Cardiac fibroblast (primary cell): ENCODE results near the gene FXYD5.

Experiments
- DNase-seq, 2 donors: peaks; one replicate each; pipeline versions ENCODE4 v3.0.0 to v3.0.0-alpha.2; 2010; ENCODE audit warnings: low read depth in 2 of 2
- H3K4me3 ChIP-seq, 2 donors: replicated peaks in 1 of 2; 1 replicate in 1 of 2; 2 replicates in 1 of 2; pipeline ENCODE4 v1.5.1; 2011; ENCODE audit warnings: low read depth in 2 of 2, low read length in 2 of 2, mild to moderate bottlenecking in 2 of 2, moderate library complexity in 1 of 2
- CTCF ChIP-seq: IDR thresholded peaks from one replicate; pipeline ENCODE4 v1.5.1; 2011; ENCODE audit warnings: low read depth, mild to moderate bottlenecking, low read length, inconsistent platforms

Gene FXYD5

GRCh38 chr19:35143231-35143715 lies 11.3 kb upstream of the FXYD5 start, which contains the start of gene FXYD7:
TSS of gene FXYD7 (plus strand) at chr19:35143255. CDS start at chr19:35143334, 79 bp downstream.
- no peak for TF ChIP-seq CTCF
- H3K4me3 ChIP-seq: no peak within 1 kb of the TSS
- no peak for DNase-seq

- DNase-seq: no peak
Observed at GRCh38 chr19:35143818-35144217, 10.7 kb upstream of the FXYD5 start.

GRCh38 chr19:35144259-35144599 lies 10.3 kb upstream of the FXYD5 start:
- no peak overlapping the region for H3K4me3 ChIP-seq
- TF ChIP-seq CTCF: no peak
- DNase-seq: no peak

More at GRCh38 chr19:35143818-35144217, 10.7 kb upstream of the FXYD5 start:
- no peak for TF ChIP-seq CTCF
- H3K4me3 ChIP-seq: no peak overlapping the region

DNA sequence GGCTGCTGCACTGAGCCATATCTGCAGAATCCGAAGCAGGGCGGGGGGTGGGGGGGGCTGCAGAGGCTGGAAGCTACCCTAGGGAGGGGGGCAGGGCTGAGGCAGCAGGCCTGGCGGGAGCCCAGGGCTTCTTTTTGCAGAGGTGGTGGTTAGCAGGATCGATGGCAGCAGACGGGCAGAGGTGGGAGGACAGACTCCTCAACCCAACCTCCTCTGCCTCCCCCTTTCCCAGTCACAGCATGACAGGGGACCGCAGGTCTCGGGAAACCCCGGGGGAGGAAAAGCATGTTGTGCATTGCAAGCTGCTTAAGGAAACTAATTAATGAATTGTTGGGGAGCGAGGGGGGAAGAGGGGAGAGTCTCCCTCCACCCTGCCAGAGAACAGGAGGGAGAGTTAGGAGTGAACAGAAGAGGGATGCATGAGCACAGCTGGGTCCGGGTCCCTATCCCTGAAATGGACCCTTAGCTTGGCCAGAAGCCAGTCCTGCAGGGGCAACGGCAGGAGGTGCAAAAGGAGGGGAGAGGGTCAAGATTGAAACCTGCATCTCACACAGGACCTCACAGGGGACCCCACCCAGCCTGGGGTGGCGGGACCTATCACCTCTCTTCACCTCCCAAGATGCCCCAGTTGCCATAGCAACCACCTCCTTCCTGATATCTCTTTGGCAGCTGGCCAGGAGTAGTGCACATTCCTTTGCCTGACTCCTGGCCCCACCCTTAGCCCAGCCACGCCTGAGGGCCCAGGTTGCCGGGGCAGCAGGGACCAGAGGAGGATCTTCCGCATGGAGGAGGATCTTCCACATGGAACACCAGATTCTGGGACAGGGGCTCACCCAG lies 9.7 kb upstream of the FXYD5 start:
- DNase-seq: no peak
- no peak for TF ChIP-seq CTCF
- H3K4me3 ChIP-seq: no peak overlapping the region

GRCh38 chr19:35146746-35147459 lies 7.6 kb upstream of the FXYD5 start:
- H3K4me3 ChIP-seq: no peak overlapping the region
- DNase-seq: no peak
- no peak for TF ChIP-seq CTCF

GRCh38 chr19:35149463-35149862 lies 5.1 kb upstream of the FXYD5 start:
- no peak for TF ChIP-seq CTCF
- DNase-seq: no peak
- H3K4me3 ChIP-seq: no peak overlapping the region
